ENCODE results near the gene SERAC1.

GRCh38 chr6:158095671-158096070, 72.4 kb downstream of the SERAC1 start:
- no peak for TF ChIP-seq CTCF (conservative IDR thresholded peaks at IDR 0.05; ENCODE audit: low read depth, low read length)
- TF ChIP-seq CHD1 (IDR thresholded peaks at IDR 0.05; ENCODE audit: low read depth, low read length): no peak
- TF ChIP-seq POLR2A (IDR thresholded peaks at IDR 0.05; ENCODE audit: low read depth, low read length): no peak
- TF ChIP-seq RFX5 (IDR thresholded peaks at IDR 0.05; ENCODE audit: low read depth, low read length): no peak

Data from IMR-90 (cell line).